K562 (cell line): ENCODE measurements around the gene RAB13. TPM values are rescaled to one million over a fixed set of nuclear protein-coding genes. Genes with fewer than 3 reads are reported as not detected.

Source experiments
- DIDO1 ChIP-seq: fragments of 450-650 bp; IDR thresholded peaks from 2 replicates; pipeline ENCODE4 v1.6.1; 2016; ENCODE audit warnings: low read depth, missing biosample characterization, missing genetic modification characterization
- ETS2 ChIP-seq: IDR thresholded peaks from 2 replicates; pipeline ENCODE4 v1.6.1; 2016; ENCODE audit warnings: borderline replicate concordance, missing genetic modification characterization, mild to moderate bottlenecking, moderate library complexity, missing compliant biosample characterization; ENCODE audit not compliant: poor library complexity, severe bottlenecking
- ETV5 ChIP-seq: sonication (generic); formaldehyde crosslinking; IDR thresholded peaks from 2 replicates; pipeline ENCODE4 v1.4.0; 2020; ENCODE audit warnings: low read depth, mild to moderate bottlenecking, missing genetic modification reagents
- EZH2 ChIP-seq: IDR thresholded peaks from 2 replicates; pipeline ENCODE4 v1.6.1; 2012; ENCODE audit warnings: low read depth, mild to moderate bottlenecking, inconsistent platforms, low read length, borderline replicate concordance
- HDAC2 ChIP-seq: fragments of 450-650 bp; IDR thresholded peaks from 2 replicates; pipeline ENCODE4 v1.6.1; 2016; ENCODE audit warnings: mild to moderate bottlenecking
- HDAC8 ChIP-seq: fragments of 450-650 bp; IDR thresholded peaks from 2 replicates; pipeline ENCODE4 v1.6.1; 2016; ENCODE audit warnings: mild to moderate bottlenecking, missing genetic modification characterization, moderate library complexity, missing compliant biosample characterization
- HDGF ChIP-seq: fragments of 450-650 bp; IDR thresholded peaks from 2 replicates; pipeline ENCODE4 v1.6.1; 2016
- HNRNPH1 ChIP-seq: fragments of 200-400 bp; formaldehyde crosslinking; optimal IDR thresholded peaks from 2 replicates; pipeline ENCODE3; 2017; ENCODE audit warnings: low read depth, mild to moderate bottlenecking, low read length, moderate library complexity
- HNRNPL ChIP-seq: fragments of 200-400 bp; formaldehyde crosslinking; IDR thresholded peaks from 2 replicates; pipeline ENCODE4 v1.6.1; 2017; ENCODE audit warnings: low read depth, mild to moderate bottlenecking, low read length
- KAT2B ChIP-seq: IDR thresholded peaks from one replicate; pipeline ENCODE4 v1.6.1; 2012; ENCODE audit warnings: low read depth, mild to moderate bottlenecking, control low read depth, inconsistent platforms, low read length, moderate library complexity
- KLF1 ChIP-seq: fragments of 450-650 bp; IDR thresholded peaks from 2 replicates; pipeline ENCODE4 v1.6.1; 2016; ENCODE audit warnings: missing genetic modification characterization, missing compliant biosample characterization
- MED1 ChIP-seq: sonication (generic); formaldehyde crosslinking; IDR thresholded peaks from 2 replicates; pipeline ENCODE4 v1.8.1; 2023; ENCODE audit warnings: missing genetic modification reagents, borderline replicate concordance
- MLX ChIP-seq, 2 experiments: fragments of 450-650 bp in 1 of 2; sonication (generic) in 1 of 2; formaldehyde crosslinking; conservative IDR thresholded peaks; 2 replicates each; pipeline versions ENCODE4 v1.4.0 to v1.8.1; 2020 to 2022; ENCODE audit warnings: mild to moderate bottlenecking in 1 of 2, missing genetic modification reagents in 1 of 2
- NCOA1 ChIP-seq: fragments of 450-650 bp; IDR thresholded peaks from 2 replicates; pipeline ENCODE4 v1.6.1; 2016; ENCODE audit warnings: low read depth
- NR1H2 ChIP-seq: sonication (generic); formaldehyde crosslinking; IDR thresholded peaks from 2 replicates; pipeline ENCODE4 v1.4.0; 2020; ENCODE audit warnings: mild to moderate bottlenecking, missing genetic modification reagents
- PHF8 ChIP-seq: fragments of 200-600 bp; sonication (generic); IDR thresholded peaks from 2 replicates; pipeline ENCODE4 v1.6.1; 2012; ENCODE audit warnings: mixed run types, mild to moderate bottlenecking, inconsistent platforms, low read length, moderate library complexity, borderline replicate concordance
- POLR2G ChIP-seq: fragments of 200-400 bp; formaldehyde crosslinking; IDR thresholded peaks from 2 replicates; pipeline ENCODE4 v1.6.1; 2017; ENCODE audit warnings: low read depth, mild to moderate bottlenecking, antibody characterized with exemption, low read length, moderate library complexity
- POLR2H ChIP-seq: IDR thresholded peaks from 2 replicates; pipeline ENCODE4 v1.6.1; 2016; ENCODE audit warnings: missing genetic modification characterization, low read depth, mild to moderate bottlenecking, control low read depth, missing compliant biosample characterization, moderate library complexity
- SETDB1 ChIP-seq: IDR thresholded peaks from one replicate; pipeline ENCODE4 v1.6.1; 2012; ENCODE audit warnings: low read length, control low read depth, inconsistent platforms
- SIRT6 ChIP-seq: IDR thresholded peaks from one replicate; pipeline ENCODE4 v1.6.1; 2012; ENCODE audit warnings: low read depth, mild to moderate bottlenecking, control low read depth, inconsistent platforms, low read length, moderate library complexity
- SP2 ChIP-seq: IDR thresholded peaks from 2 replicates; pipeline ENCODE4 v1.6.1; 2011; ENCODE audit warnings: mild to moderate bottlenecking, low read depth, low read length, moderate library complexity; ENCODE audit not compliant: poor library complexity, severe bottlenecking; ENCODE audit errors: extremely low read depth
- STAT5B ChIP-seq: fragments of 250-450 bp; sonication (Bioruptor Pico); IDR thresholded peaks from 2 replicates; pipeline ENCODE4 v1.8.0; 2021; ENCODE audit warnings: mild to moderate bottlenecking, inconsistent platforms
- TGIF2 ChIP-seq: sonication (generic); formaldehyde crosslinking; IDR thresholded peaks from 2 replicates; pipeline ENCODE4 v1.8.1; 2022; ENCODE audit warnings: mild to moderate bottlenecking, missing genetic modification reagents, moderate library complexity
- THRAP3 ChIP-seq: fragments of 450-650 bp; IDR thresholded peaks from 2 replicates; pipeline ENCODE4 v1.6.1; 2016; ENCODE audit warnings: mild to moderate bottlenecking, inconsistent platforms, borderline replicate concordance
- ZFP30 ChIP-seq: fragments of 250-450 bp; sonication (Bioruptor Pico); IDR thresholded peaks from 2 replicates; pipeline ENCODE4 v1.8.0; 2022; ENCODE audit warnings: moderate library complexity, mild to moderate bottlenecking, inconsistent platforms, borderline replicate concordance
- ZNF384 ChIP-seq: IDR thresholded peaks from 2 replicates; pipeline ENCODE4 v1.6.1; 2012; ENCODE audit warnings: low read depth, low read length, improper control_type of control experiment
- ZNF408 ChIP-seq: fragments of 250-450 bp; sonication (Bioruptor Pico); IDR thresholded peaks from 2 replicates; pipeline ENCODE4 v1.4.0; 2020; ENCODE audit warnings: low read depth, mild to moderate bottlenecking, moderate library complexity
- ZNF644 ChIP-seq: fragments of 200-800 bp; sonication (Bioruptor generic); IDR thresholded peaks from 2 replicates; pipeline ENCODE4 v1.6.1; 2016; ENCODE audit warnings: low read depth, missing genetic modification characterization, missing compliant biosample characterization
- ZNF668 ChIP-seq: fragments of 250-450 bp; sonication (Bioruptor Pico); IDR thresholded peaks from 2 replicates; pipeline ENCODE4 v1.8.0; 2022; ENCODE audit warnings: mild to moderate bottlenecking, inconsistent platforms
- ZNF707 ChIP-seq: fragments of 250-450 bp; sonication (Bioruptor Pico); conservative IDR thresholded peaks from 2 replicates; pipeline ENCODE4 v1.8.0; 2022; ENCODE audit warnings: inconsistent platforms, mild to moderate bottlenecking, moderate library complexity
- polyA plus RNA-seq, 8 experiments: library from polyadenylated mRNA; depleted of rRNA in 4 of 8; stranded (reverse) in 5 of 8; unstranded in 3 of 8; fragments of >200 nt; fragmentation: Nextera tagmentation in 2 of 8; fragmentation: Illumina TruSeq in 1 of 8; extraction: Ambion mirVana in 2 of 8; extraction: Trizol in 1 of 8; gene quantifications; 2 replicates each; pipeline versions ENCODE4 v1.2.1 to v1.2.3, GENCODE V29; 2011 to 2014; ENCODE audit warnings: inconsistent platforms in 1 of 8, missing spikeins in 1 of 8
- total RNA-seq, 7 experiments: library from RNA; depleted of rRNA in 6 of 7; stranded (reverse); fragments of >200 nt in 6 of 7; fragmentation: Illumina TruSeq in 2 of 7; extraction: Trizol in 2 of 7; gene quantifications; 2 replicates each; pipeline versions ENCODE4 v1.2.1 to v1.2.3, GENCODE V29; 2011 to 2021; ENCODE audit warnings: low replicate concordance in 1 of 7

Gene RAB13
- total and polyA plus RNA-seq, 9 of the 15 experiments (the other 6 are each of a cell fraction or from before 2014, with no cell fraction given), result 22.3 to 100 (median 39.8) TPM

GRCh38 chr1:153945795-153946621 lies 40.1 kb downstream of the RAB13 start (continued):
- TF ChIP-seq HDAC2 (no peak), KAT2B (no peak), MLX (CRISPR knock-in tag; conservative IDR thresholded peaks at IDR 0.05) (0 out of 4 replicates have a peak, but pooled peaks of 1 of the 2 experiments have one; percentile 61), SETDB1 (no peak), ETV5 (CRISPR knock-in tag) (peak; percentile 25; the same call in 1 of the 2 replicates), NCOA1 (no peak), STAT5B (CRISPR knock-in tag) (no peak), SIRT6 (no peak), HNRNPH1 (no peak), HDAC8 (no peak), MED1 (CRISPR knock-in tag) (no peak), ETS2 (no peak), ZNF668 (CRISPR knock-in tag) (no peak), PHF8 (peak; percentile 62; the same call in 1 of the 2 replicates), KLF1 (tag) (no peak), ZNF384 (no peak), ZNF408 (no peak), HNRNPL (peak; percentile 69), ZNF644 (tag) (no peak), THRAP3 (no peak), NR1H2 (CRISPR knock-in tag) (no peak), TGIF2 (CRISPR knock-in tag) (no peak), ZNF707 (CRISPR knock-in tag) (no peak), POLR2G (peak; percentile 79), HDGF (no peak), SP2 (no peak), EZH2 (no peak), POLR2H (tag) (no peak), ZFP30 (CRISPR knock-in tag) (no peak), DIDO1 (tag) (no peak)
